H1 (cell line): ENCODE data around the gene TNXB. TPM values are rescaled to one million over a fixed set of nuclear protein-coding genes. Genes with fewer than 3 reads are reported as not detected.

Experiments
- BCL11A ChIP-seq, 2 experiments: IDR thresholded peaks; one replicate each; pipeline ENCODE4 v1.6.1; 2011; ENCODE audit warnings: low read depth in 2 of 2, low read length in 2 of 2, mild to moderate bottlenecking in 2 of 2
- GABPA ChIP-seq: IDR thresholded peaks from 2 replicates; pipeline ENCODE4 v1.6.1; 2011; ENCODE audit warnings: mild to moderate bottlenecking, low read length, moderate library complexity, borderline replicate concordance; ENCODE audit not compliant: insufficient read depth
- MAX ChIP-seq: IDR thresholded peaks from 2 replicates; pipeline ENCODE4 v1.6.1; 2012; ENCODE audit warnings: inconsistent platforms
- polyA plus RNA-seq, 7 experiments: library from polyadenylated mRNA; depleted of rRNA in 3 of 7; stranded (reverse) in 5 of 7; unstranded in 2 of 7; fragments of >200 nt in 5 of 7; fragments of 200-250 nt in 2 of 7; gene quantifications; 1 replicate in 5 of 7; 2 replicates in 1 of 7; 4 replicates in 1 of 7; pipeline versions ENCODE4 v1.2.1 to v1.2.3, GENCODE V29; 2011 to 2013; ENCODE audit warnings: missing spikeins in 2 of 7, mixed read lengths in 2 of 7
- total RNA-seq: library from RNA; stranded (reverse); fragmentation: NEBNext Ultra II Directional; extraction: Animal tissue kit (Norgen Biotek cat#: 25700); gene quantifications from 2 replicates; pipeline ENCODE4 v1.2.1, GENCODE V29; 2021

The TNXB gene
- total and polyA plus RNA-seq, 2 of the 8 experiments (the other 6 are each of a cell fraction or from before 2014, with no cell fraction given), result 3.1 to 4.8 TPM

GRCh38 chr6:32064706-32065105, 44.4 kb downstream of the TNXB start (continued):
- no peak for TF ChIP-seq GABPA
- TF ChIP-seq BCL11A (IDR thresholded peaks at IDR 0.05; ENCODE audit: low read depth in 2 of 2, low read length in 2 of 2), result no peak
- no peak for TF ChIP-seq MAX
- TF ChIP-seq, all 59 proteins: peak for 0
